Posterior vena cava (tissue), 2 donors: Measurements from ENCODE around the gene NBPF9. TPM values are rescaled to one million over a fixed set of nuclear protein-coding genes. Genes with fewer than 3 reads are reported as not detected.
"Not testable (repeated sequence)": the region's sequence is repeated elsewhere in the genome, so short reads cannot be mapped to it uniquely, and the experiment has no call there.

Experiments
- DNase-seq: peaks from one replicate; pipeline ENCODE4 v3.0.0-alpha.2; 2020; ENCODE audit warnings: low spot score
- intact Hi-C, 2 donors: fragments of 100-400 bp; cut with DNase I; formaldehyde crosslinking; loops; one replicate each; pipeline versions ENCODE4 v1.14.1 to v1.14.2; 2022 to 2023
- total RNA-seq, 2 donors: library from RNA; stranded (reverse); fragmentation: NEBNext Ultra II Directional; extraction: Animal tissue kit (Norgen Biotek cat#: 25700); gene quantifications; one replicate each; pipeline ENCODE4 v1.2.1, GENCODE V29; 2021
- donor health status: DM: yes; HTN: yes; CAD: no.
- donor health status: DM: yes; HTN: yes; CAD: no.

Gene NBPF9
- total RNA-seq, 2 donors from 2014 or later, result 15.2 to 22.8 TPM

- DNase-seq, intact Hi-C loops: not testable (repeated sequence)
These were observed 79.0 kb downstream of the NBPF9 start for GRCh38 chr1:149024327-149024726.

DNA sequence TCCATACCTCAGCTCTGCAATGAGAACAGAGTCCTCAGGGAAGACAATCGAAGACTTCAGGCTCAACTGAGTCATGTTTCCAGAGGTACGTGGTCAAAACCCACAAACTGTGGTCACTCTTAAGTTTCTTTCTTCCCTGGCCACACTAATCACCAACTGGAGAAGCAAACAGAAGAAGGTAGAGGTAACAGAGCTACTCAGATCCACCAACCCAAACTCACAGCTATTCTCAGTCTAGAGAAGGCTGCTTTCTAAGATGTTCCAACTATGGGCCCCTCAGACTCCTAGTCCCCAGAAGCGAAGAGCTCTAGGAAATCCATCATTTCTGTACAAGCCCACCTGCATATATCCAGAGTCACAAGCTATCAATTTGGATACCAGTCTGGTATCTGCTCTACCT is 84.8 kb downstream of the NBPF9 start:
- DNase-seq, intact Hi-C loops: not testable (repeated sequence)

GRCh38 chr1:149016626-149017025 is 86.7 kb downstream of the NBPF9 start:
- intact Hi-C loops, DNase-seq: not testable (repeated sequence)

- intact Hi-C loops, DNase-seq: not testable (repeated sequence)
These were observed 87.8 kb downstream of the NBPF9 start for GRCh38 chr1:149015522-149015921.

DNA sequence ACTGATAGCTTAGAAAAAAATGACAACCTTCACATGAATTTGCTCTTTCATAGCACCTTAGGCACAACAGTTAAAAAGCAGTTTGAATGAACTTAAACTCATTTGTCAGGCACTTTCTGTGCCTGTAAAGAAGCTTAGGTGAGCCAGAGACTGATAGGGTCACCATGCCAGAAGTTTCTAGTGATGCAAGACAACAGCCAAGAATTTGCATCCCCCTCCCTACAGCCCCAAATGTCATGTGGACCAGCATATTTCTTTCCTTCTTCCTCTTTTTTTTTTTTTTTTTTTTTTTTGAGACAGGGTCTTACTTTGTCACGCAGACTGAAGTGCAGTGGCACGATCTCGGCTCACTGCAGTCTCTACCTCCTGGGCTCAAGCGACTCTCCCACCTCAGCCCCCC is 89.8 kb downstream of the NBPF9 start:
- intact Hi-C loops, DNase-seq: not testable (repeated sequence)

GRCh38 chr1:149012599-149012998 is 90.8 kb downstream of the NBPF9 start:
- DNase-seq, intact Hi-C loops: not testable (repeated sequence)

- DNase-seq, intact Hi-C loops: not testable (repeated sequence)
These were observed 93.6 kb downstream of the NBPF9 start for GRCh38 chr1:149009761-149010160.

- intact Hi-C loops, result not testable (repeated sequence)
These were observed 94.6 kb downstream of the NBPF9 start for GRCh38 chr1:149008769-149009168.

DNA sequence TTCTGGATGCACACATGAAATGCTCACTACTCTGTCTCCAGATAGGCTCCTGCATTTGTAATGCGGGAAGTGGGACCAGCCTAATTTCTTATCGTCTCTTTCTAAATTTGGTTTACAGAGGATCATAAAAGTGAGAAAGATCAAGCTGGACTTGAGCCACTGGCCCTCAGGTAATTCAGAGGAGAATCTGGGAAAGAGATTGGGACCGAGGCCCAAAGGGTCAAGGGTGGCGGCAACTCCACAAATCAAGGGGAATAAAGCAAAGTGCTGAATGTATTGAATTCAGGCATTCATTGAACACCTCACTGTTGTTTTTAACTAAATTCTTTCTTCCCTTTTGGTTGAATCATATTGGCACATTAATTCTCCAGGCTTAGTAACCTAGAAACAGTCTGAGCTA is 95.0 kb downstream of the NBPF9 start:
- DNase-seq, intact Hi-C loops: not testable (repeated sequence)

More at GRCh38 chr1:149008769-149009168, 94.6 kb downstream of the NBPF9 start:
- not testable (repeated sequence) for DNase-seq
